Measurements from ENCODE around the gene KRT3.
A peak's percentile ranks its signal among the peaks of the same experiment; 100 is the strongest.

KRT3 gene

GRCh38 chr12:52744493-52745156 lies 51.3 kb downstream of the KRT3 start:
- TF ChIP-seq CTCF (IDR thresholded peaks at IDR 0.05; ENCODE audit: extremely low read depth, missing control alignments): no peak
- DNase-seq (ENCODE audit: low spot score): no peak

- DNase-seq (ENCODE audit: low spot score): no peak
Measured at GRCh38 chr12:52742822-52743457, 53.0 kb downstream of the KRT3 start.

GRCh38 chr12:52742196-52742580 lies 53.7 kb downstream of the KRT3 start:
- no peak for DNase-seq (ENCODE audit: low spot score)
- no peak for TF ChIP-seq CTCF (IDR thresholded peaks at IDR 0.05; ENCODE audit: extremely low read depth, missing control alignments)

More at GRCh38 chr12:52742822-52743457, 53.0 kb downstream of the KRT3 start:
- TF ChIP-seq CTCF (IDR thresholded peaks at IDR 0.05; ENCODE audit: extremely low read depth, missing control alignments): no peak

GRCh38 chr12:52741375-52742195 lies 54.3 kb downstream of the KRT3 start:
- peak; percentile 61 for DNase-seq (ENCODE audit: low spot score)
- no peak for TF ChIP-seq CTCF (IDR thresholded peaks at IDR 0.05; ENCODE audit: extremely low read depth, missing control alignments)

GRCh38 chr12:52740584-52740983 lies 55.3 kb downstream of the KRT3 start:
- DNase-seq (ENCODE audit: low spot score): no peak

GRCh38 chr12:52739963-52740362 lies 56.0 kb downstream of the KRT3 start:
- no peak for DNase-seq (ENCODE audit: low spot score)
- TF ChIP-seq CTCF (IDR thresholded peaks at IDR 0.05; ENCODE audit: extremely low read depth, missing control alignments): no peak

More at GRCh38 chr12:52740584-52740983, 55.3 kb downstream of the KRT3 start:
- no peak for TF ChIP-seq CTCF (IDR thresholded peaks at IDR 0.05; ENCODE audit: extremely low read depth, missing control alignments)

All from GM20000 (cell line).